ENCODE results near the gene MRPL55.

The MRPL55 gene

DNA sequence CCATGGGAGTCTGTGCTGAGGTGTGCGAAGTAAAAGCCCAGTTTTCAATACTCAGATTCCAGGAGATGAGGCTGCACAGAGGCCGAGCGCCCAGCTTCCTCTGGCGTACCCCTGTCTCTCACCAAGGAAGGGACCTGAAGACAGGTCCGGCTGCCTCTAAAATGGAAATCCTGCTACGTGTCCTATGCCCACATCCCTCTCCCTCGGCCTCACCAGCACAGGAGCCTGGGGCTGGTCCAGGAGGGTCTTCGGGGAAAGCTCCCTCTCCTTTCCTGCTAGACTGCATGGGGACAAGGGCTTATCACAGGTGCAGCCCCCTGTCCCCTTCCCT, 392 bp downstream of the MRPL55 start:
- peak overlapping the region; percentile 96 for H3K4me3 ChIP-seq (ENCODE audit: low read depth, low read length)
- TF ChIP-seq, protein P1, sequence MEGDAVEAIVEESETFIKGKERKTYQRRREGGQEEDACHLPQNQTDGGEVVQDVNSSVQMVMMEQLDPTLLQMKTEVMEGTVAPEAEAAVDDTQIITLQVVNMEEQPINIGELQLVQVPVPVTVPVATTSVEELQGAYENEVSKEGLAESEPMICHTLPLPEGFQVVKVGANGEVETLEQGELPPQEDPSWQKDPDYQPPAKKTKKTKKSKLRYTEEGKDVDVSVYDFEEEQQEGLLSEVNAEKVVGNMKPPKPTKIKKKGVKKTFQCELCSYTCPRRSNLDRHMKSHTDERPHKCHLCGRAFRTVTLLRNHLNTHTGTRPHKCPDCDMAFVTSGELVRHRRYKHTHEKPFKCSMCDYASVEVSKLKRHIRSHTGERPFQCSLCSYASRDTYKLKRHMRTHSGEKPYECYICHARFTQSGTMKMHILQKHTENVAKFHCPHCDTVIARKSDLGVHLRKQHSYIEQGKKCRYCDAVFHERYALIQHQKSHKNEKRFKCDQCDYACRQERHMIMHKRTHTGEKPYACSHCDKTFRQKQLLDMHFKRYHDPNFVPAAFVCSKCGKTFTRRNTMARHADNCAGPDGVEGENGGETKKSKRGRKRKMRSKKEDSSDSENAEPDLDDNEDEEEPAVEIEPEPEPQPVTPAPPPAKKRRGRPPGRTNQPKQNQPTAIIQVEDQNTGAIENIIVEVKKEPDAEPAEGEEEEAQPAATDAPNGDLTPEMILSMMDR (IDR thresholded peaks at IDR 0.05; ENCODE audit: low read depth, low read length), result no peak

DNA sequence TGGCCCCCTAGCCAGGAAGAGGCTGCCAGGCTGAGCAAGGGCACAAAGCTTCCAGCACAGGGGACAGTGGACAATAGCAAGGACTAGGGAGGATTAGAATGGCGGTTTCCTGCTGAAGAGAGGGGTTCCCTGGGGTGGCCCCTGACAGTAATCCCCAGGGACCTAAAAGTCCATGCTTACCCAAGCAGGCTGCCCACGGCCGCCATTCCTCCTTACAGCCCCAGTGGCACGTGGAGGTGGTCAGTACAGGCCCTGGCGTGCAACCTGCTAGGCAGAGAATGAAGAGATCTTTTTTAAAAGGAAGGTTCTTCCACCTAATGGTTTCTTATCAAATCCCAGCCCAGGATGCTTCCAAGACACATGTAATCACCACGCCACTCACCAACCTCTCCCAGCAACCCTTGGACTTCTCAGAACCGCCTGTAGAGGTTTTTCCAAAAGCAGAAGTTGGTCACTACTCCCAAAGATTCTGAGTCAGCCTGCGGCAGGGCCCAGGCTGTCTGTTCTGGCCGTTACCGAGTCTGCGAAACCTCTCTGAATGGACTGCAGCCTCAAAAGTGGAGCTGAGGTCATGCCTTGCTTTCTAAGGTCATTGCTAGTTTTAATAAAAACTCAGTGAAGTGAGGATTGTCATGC, 926 bp downstream of the MRPL55 start:
- TF ChIP-seq, protein P1 (IDR thresholded peaks at IDR 0.05; ENCODE audit: low read depth, low read length), result no peak
- peak overlapping the region; percentile 96 for H3K4me3 ChIP-seq (ENCODE audit: low read depth, low read length)

DNA sequence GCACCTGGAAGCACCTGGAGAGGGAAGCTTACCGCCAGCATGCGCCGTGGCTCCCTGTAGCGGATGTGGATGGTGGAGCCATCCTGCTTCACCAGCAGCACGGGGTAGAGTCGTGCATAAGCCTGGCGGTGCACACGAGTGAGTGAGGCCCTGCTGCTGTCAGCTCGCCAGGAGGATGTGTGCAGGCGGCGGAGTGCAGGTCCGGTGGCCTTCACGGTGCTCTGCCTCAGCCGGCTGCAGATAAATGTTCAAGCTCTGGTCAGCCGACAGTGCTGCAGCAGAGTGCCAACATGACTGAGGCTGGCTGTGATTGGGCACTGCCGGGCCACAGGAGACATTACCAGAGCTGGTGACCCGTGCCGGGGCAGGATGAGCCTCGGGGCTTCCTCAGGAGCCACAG, 1.5 kb downstream of the MRPL55 start:
- TF ChIP-seq, protein P1 (IDR thresholded peaks at IDR 0.05; ENCODE audit: low read depth, low read length), result no peak
- H3K4me3 ChIP-seq (ENCODE audit: low read depth, low read length), result no peak overlapping the region

DNA sequence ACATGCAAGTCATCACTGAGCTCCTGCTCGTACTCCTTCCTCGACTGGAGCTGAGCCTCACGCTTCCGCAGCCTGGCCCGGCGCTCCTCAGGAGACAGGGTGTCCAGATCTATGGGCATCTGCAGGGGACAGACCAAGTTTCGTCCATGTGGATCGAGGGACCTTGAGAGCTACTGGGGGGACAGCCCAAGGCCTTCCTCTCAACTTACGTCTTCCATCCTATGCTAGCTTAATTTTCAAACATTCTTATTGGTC, 2.4 kb downstream of the MRPL55 start:
- no peak overlapping the region for H3K4me3 ChIP-seq (ENCODE audit: low read depth, low read length)
- TF ChIP-seq, protein P1 (IDR thresholded peaks at IDR 0.05; ENCODE audit: low read depth, low read length), result no peak

DNA sequence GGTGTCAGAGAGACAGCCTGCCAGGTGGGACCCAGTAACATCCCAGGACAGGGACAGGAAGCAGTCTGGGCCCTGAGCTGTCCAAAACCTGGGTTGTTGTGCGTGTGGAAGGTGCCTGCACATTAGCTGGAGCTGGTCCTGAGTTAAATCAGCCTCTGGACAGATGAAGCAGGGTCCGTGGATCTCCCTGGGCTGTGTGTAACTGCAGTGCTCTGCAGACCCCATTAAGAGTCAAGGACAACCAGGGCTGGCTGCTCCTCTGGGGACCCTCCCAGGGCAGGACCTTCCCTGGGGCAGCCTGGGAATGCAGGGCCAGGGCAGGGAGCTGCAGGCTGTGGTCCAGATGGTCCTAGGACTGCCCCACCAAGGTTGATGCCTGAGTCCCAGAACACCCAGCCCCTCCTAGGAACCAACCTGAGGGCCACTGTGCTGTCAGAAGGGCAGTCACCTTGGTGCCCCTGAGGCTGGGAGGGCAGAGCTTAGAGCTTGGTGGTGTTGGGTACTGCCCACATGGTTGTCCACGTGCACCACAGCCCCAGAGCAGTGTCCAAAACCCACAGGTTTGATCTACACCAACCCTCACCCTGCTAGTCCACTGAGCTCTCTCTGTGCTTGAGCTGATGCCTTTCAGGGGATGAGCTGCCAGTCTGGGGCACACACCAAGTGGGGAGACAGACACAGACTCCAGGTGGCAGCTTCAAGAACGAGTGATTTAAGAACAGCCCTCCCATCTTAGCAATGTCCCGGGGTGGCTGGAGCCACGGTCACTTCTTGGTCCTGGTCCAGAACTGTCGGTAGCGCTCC, 2.9 kb downstream of the MRPL55 start:
- TF ChIP-seq, protein P1 (IDR thresholded peaks at IDR 0.05; ENCODE audit: low read depth, low read length), result no peak
- no peak overlapping the region for H3K4me3 ChIP-seq (ENCODE audit: low read depth, low read length)

DNA sequence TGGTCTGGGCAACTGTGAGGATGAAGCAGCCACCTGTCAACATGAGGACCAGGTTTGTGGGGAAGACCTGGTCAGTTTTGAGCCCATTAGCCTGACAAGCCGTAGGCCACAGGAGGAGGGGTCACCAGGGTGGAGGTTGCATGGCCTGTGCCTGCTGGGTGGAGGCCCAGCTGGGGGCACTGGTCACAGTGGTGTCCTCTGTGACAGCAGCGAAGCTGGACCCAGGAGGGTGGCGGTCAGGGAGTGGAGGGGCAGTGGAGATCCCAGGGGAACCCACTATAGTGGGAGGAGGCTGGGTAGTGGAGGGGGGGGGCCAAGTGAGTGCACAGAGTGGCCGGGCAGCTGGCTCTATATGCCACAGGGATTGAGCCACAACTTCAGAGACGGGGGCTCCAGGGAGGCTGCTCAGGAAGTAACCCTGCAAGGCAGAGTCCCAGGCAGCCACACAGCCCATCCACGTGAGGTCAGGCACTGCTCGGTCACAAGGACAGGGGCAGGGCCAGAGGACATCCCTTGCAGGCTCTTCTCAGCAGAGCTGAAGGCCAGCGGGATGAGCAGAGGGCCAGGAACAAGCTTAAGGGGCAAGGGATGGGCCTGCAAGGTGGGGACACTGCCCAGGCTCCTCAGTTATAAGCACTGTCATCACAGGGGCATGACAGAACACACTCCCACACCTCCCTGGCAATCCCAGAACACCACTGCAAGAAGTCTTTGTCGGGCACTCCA, 3.7 kb downstream of the MRPL55 start:
- no peak overlapping the region for H3K4me3 ChIP-seq (ENCODE audit: low read depth, low read length)
- TF ChIP-seq, protein P1 (IDR thresholded peaks at IDR 0.05; ENCODE audit: low read depth, low read length), result no peak
